NCI-H82 (cell line): ENCODE measurements around the gene DCDC2C.

Experiments used
- DNase-seq: peaks from one replicate; lab custom pipeline; 2025; lab: John Stamatoyannopoulos, UW

Gene DCDC2C

GRCh38 chr2:3709225-3709624 lies 5.8 kb downstream of the DCDC2C start:
- DNase-seq, result no peak

DNA sequence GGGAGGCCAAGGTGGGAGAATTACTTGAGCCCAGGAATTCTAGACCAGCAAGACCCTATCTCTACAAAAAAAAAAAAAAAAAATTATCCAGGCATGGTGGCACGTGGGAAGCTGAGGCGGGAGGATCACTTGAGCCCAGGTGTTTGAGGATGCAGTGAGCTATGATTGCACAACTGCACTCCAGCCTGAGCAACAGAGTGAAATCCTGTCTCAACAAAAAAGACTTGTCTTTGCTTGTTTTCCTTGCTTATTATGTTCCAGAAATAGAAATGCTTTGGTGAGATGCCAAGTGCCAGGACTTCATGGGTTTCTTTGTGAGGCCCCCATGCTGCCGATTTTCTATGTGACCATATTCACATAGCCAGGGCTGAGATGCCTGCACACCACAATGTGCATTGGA lies 9.0 kb downstream of the DCDC2C start:
- DNase-seq, result no peak

GRCh38 chr2:3712831-3713503 lies 9.6 kb downstream of the DCDC2C start:
- no peak for DNase-seq

GRCh38 chr2:3718679-3719078 lies 15.3 kb downstream of the DCDC2C start:
- no peak for DNase-seq

DNA sequence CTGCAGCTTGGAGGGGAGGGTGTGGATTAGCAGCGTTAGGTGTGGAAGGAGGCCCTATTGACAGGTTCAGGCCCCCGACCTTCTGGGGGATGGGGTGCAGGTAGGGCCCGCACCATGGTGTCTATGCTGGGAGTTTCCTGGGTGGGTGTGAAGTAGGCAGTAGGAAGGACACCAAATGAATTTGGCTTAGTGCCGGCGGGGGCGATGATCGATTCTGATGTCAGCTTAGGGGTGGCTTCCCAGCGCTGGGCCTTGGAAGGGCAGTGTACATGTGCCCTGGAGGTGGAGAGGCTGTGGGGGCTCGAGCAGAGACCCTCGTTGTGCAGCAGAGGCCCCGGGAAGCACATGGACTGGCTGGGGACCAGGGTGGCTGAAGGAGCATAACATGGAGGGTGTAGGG lies 21.6 kb downstream of the DCDC2C start:
- DNase-seq, result no peak

DNA sequence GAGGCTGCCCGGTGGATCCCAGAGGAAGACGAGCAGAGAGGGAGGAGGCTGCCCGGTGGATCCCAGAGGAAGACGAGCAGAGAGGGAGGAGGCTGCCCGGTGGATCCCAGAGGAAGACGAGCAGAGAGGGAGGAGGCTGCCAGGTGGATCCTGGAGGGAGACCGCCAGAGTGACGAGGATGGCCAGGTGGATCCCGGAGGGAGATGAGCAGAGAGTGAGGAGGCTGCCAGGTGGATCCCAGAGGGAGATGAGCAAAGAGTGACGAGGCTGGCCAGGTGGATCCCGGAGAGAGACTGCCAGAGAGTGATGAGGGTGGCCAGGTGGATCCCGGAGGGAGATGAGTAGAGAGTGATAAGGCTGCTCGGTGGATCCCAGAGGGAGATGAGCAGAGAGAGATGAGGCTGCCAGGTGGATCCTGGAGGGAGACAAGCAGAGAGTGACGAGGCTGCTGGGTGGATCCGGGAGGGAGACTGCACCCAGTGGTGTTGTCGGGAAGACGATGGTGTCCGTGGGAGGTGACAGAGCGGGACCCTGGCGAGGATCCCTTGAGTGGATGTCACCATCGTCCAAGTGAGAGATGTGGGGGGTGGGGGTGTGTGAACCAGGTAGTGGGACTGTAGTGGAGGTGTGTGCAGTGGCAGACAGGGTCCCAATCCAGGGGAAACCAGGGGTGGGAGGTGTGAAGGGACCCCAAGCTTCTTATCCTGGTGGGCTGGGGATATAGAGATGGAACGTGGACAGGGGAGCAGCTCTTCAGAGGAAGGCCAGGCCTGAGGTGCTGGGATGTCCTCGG lies 22.3 kb downstream of the DCDC2C start:
- DNase-seq, result no peak

DNA sequence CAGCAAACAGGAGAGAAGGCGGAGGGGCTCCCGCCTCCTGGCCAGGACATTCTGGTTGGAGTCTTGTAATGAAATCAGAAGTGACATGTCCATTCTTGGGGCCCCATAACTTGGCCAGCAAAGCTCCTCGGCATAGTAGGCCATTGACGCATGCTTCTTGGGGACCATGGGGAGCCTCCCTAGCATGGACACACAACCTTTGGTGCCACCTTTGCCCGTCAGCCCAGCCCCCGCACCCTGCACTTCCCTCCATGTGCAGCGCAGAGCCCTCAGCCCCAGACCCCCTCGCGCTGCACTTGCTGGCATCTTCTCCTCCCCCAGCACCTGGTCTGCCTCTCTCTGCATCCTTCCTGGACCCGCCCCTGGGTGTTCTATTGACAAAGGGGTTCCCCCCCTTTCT lies 23.1 kb downstream of the DCDC2C start:
- DNase-seq, result no peak

DNA sequence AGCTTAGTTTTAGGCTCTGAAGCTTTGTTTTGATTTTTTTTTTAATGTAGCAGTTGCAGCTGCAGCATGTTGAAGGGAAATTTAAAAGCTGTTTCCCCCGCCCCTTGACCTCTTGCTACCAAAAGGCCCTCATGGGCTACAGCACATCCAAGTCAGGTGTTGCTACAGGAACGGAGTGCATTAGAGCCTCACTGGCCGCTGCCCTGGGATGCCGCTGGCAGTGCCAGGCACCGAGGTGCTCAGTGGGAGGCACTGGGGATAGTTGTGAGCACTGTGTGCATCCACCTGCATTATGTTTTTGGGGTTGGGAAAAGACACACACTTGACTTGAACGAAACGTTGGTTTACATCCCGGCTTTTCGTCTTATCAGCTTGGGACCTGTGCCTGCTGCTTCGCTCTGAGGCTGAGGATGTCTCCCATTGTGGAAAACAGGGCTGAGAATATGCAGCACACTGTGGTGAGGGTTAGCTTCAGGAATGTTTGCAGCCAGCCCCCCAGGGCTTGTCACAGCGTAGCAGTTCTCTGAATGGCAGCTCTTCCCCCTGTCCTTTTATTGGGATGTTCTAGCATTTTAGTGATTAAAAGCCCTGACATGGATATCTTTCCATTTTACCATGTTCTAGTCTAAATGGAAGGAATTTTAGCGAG lies 24.1 kb downstream of the DCDC2C start:
- no peak for DNase-seq

DNA sequence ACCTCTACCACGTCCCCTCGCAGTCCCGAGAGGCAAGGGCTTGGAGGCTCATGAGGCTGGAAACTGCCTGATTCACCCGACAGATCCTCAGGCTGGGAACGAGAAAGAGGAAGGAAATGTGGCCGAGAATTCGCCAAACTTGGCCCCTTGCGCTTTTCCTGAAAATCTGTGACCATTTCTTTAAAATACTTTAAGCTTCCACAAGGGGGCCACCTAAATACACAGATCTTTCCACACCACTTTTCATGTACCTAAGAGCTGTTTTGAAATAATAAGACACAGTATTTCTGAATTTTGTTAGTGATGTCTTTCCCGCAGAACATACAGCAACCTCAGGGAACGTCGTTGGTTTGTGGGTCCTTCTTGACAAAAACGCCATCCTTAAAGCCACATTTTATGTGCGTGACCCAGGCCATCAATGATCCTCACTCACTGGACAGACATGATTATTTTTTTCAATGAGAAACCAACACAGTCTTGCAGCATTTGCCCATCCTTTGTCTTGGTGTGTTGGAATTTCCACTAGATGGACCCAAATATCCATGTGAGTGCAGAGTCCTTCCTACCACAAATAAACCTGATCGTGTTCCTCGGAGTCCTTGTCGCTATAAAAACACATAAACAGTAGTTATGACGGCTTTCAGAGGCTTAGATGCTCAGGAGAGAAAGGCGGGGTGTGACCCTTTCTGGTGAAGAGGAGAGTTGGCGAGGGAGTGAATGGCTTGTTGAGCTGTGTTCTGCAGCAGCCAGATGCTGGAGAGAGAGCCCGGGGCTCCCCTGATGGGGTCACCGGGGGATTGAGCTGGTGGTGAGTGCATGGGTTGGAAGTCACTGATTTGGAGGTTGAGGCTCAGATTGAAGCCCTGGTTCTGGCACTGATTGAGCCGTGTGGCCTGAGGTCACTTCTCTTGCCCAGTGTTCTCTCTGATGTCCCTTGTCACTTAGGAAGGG lies 25.0 kb downstream of the DCDC2C start:
- DNase-seq, result peak; percentile 71

DNA sequence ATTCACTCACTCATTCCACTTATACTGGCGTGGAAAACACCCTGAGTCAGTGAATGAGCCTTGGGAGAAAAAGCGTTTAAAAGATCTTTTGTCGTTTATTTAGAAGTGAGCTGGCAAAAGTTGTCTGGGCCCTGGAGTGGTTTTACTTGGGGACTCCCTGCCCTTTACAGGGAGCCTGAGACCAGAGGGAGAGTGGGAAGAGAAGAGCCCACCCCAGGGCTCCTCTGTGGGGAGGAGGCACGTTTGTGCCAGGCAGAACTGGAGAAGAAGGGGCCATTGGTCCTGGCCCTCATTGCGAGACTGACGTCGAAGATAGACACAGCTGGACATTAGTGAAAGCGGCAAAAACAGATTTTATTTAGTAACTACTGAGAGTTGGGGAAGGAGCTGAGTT lies 25.7 kb downstream of the DCDC2C start:
- no peak for DNase-seq

GRCh38 chr2:3729786-3730185 lies 26.4 kb downstream of the DCDC2C start:
- no peak for DNase-seq

- no peak for DNase-seq
Observed at GRCh38 chr2:3730646-3731045, 27.3 kb downstream of the DCDC2C start.

- DNase-seq, result no peak
Observed at GRCh38 chr2:3731829-3732228, 28.5 kb downstream of the DCDC2C start.

GRCh38 chr2:3736112-3736511 lies 32.7 kb downstream of the DCDC2C start:
- no peak for DNase-seq

DNA sequence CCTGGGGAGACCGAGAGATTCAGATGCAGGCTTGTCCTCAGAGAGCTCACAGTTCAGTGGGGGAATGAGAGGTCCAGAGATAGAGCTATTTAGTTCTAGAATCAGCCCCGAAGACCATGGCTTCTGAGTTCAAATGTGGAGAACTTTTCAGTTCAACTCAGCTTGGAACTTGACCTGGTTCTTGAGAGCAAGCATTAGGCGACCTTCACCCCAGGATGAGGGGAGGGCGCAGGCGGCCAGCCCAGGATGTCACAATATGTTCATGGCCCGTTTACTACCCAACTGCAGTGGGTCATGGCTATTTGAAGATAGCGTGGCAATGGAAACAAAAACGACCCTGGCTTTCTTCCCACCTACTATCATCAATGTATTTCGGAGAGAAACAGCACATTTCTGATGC lies 33.8 kb downstream of the DCDC2C start:
- DNase-seq, result no peak

DNA sequence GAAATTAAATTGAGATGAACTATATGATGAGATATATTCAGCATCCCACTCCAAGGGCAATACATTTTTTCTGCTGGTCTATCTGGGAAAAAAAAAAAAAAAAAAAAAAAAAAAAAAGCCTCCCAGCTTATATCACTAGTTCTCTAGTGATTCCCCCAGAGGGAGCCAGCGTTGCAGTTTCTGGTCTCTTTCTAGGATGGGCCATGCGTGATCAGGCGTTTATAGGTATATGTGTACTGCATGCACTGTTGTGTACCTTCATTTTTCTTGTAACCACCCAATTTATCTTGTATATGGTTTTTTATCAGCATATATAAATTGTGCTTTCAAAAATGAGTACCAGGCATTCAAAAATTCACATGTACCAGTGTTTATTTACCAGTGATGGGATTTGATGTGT lies 35.1 kb downstream of the DCDC2C start:
- peak; percentile 84 for DNase-seq

GRCh38 chr2:3739313-3739712 lies 35.9 kb downstream of the DCDC2C start:
- no peak for DNase-seq

GRCh38 chr2:3741396-3741795 lies 38.0 kb downstream of the DCDC2C start:
- DNase-seq, result no peak

- DNase-seq, result no peak
Observed at GRCh38 chr2:3741867-3742602, 38.7 kb downstream of the DCDC2C start.

DNA sequence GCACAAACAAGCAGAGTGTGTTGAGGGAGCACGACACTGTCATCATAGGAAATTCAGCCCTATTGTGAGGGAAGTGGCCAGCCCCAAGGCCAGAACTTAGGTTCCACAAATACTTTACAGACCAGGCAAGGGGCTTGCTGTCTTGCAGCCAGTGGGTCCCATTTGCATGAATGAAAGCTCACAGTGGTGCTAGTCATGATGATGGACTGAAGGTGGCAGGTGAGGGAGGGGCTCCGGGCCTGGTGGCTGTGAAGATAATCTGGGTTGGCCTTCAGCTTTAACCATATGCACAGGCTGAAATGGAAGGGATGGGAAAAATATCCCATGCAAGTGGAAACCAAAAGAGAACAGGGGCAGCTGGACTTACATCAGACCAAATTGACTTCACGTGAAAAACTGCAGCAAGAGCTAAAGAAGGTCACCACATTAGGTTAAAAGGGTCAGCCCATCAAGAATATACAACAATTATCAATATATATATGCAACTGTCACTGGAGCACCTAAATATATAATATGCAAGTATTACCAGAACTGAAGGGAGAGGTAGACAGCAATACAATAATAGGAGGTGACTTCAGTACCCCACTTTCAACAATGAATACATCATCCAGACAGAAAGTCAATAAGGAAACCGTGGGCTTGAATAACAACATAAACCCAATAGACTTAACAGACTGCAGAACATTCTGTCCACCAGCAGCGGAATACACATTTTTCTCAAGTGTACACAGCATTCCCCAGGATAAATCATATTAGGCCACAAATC lies 39.6 kb downstream of the DCDC2C start:
- DNase-seq, result no peak
